Panc1 (cell line): ENCODE measurements around the gene C6orf163. TPM values are rescaled to one million over a fixed set of nuclear protein-coding genes. Genes with fewer than 3 reads are reported as not detected.

Experiments
- ATAC-seq: fragments of 200-7000 bp; cut with Tn5 transposase; 2 replicates; pipeline ENCODE4 v1.9.1; 2020; ENCODE audit warnings: mild to moderate bottlenecking, moderate library complexity
- BruUV-seq: library from RNA; stranded (reverse); fragments of 400-500 nt; replicated peaks from 2 replicates; lab custom pipeline; 2021; lab: Mats Ljungman, UMichigan
- CTCF ChIA-PET: fragments of 300-600 bp; sonication (Branson Sonifier 250); formaldehyde crosslinking; loops from one replicate; lab custom pipeline; 2022; ENCODE audit warnings: antibody characterized with exemption; lab: Charles Lee
- POLR2A ChIA-PET: fragments of 300-600 bp; sonication (Branson Sonifier 250); formaldehyde crosslinking; loops from one replicate; lab custom pipeline; 2022; ENCODE audit warnings: antibody characterized with exemption; lab: Charles Lee
- DNase-seq: peaks from one replicate; pipeline ENCODE4 v3.0.0-alpha.2; 2010; ENCODE audit warnings: low read depth, low spot score
- H3K27ac ChIP-seq: 2 replicates; pipeline ENCODE4 v1.5.1; 2011; ENCODE audit warnings: mild to moderate bottlenecking, low read length, inconsistent platforms
- H3K27me3 ChIP-seq: fragments of 200-500 bp; sonication (Bioruptor generic); 2 replicates; pipeline ENCODE4 v1.6.0; 2014; ENCODE audit warnings: low read length, inconsistent platforms; ENCODE audit not compliant: control insufficient read depth, insufficient read depth
- H3K36me3 ChIP-seq: fragments of 200-500 bp; sonication (Bioruptor generic); 2 replicates; pipeline ENCODE4 v1.5.1; 2014; ENCODE audit warnings: inconsistent platforms, mild to moderate bottlenecking, low read length, moderate library complexity; ENCODE audit not compliant: control insufficient read depth, insufficient read depth
- H3K4me1 ChIP-seq: 2 replicates; pipeline ENCODE4 v1.5.1; 2011; ENCODE audit warnings: inconsistent platforms, mild to moderate bottlenecking, low read length, moderate library complexity; ENCODE audit not compliant: control insufficient read depth, insufficient read depth
- H3K4me3 ChIP-seq, 2 experiments: 2 replicates each; pipeline ENCODE4 v1.5.1; 2011 to 2012; ENCODE audit warnings: low read depth in 2 of 2, low read length in 2 of 2, mild to moderate bottlenecking in 2 of 2, inconsistent platforms in 1 of 2, moderate library complexity in 1 of 2
- H3K9me3 ChIP-seq: fragments of 200-500 bp; sonication (Bioruptor generic); 2 replicates; pipeline ENCODE4 v1.5.1; 2014; ENCODE audit warnings: low read depth, mild to moderate bottlenecking, inconsistent platforms, low read length, moderate library complexity; ENCODE audit not compliant: control insufficient read depth, insufficient read depth
- CTCF ChIP-seq: fragments of 450-650 bp; IDR thresholded peaks from 2 replicates; pipeline ENCODE4 v1.5.1; 2017; ENCODE audit warnings: mild to moderate bottlenecking
- POLR2AphosphoS5 ChIP-seq: IDR thresholded peaks from 2 replicates; pipeline ENCODE4 v1.6.1; 2012; ENCODE audit warnings: mild to moderate bottlenecking, low read depth, low read length, moderate library complexity
- SIN3A ChIP-seq: IDR thresholded peaks from 2 replicates; pipeline ENCODE4 v1.6.1; 2012; ENCODE audit warnings: low read depth, mild to moderate bottlenecking, low read length, moderate library complexity, borderline replicate concordance; ENCODE audit not compliant: insufficient read depth
- TCF7L2 ChIP-seq: IDR thresholded peaks from 2 replicates; pipeline ENCODE4 v1.6.1; 2011; ENCODE audit warnings: mild to moderate bottlenecking, low read depth, low read length, inconsistent platforms
- in situ Hi-C: cut with HindIII; loops from 2 replicates; pipeline ENCODE4 v1.10.0; 2016; ENCODE audit warnings: low sequenced_read_pairs, low pct_unique_long_range_greater_than_20kb
- intact Hi-C: fragments of 100-400 bp; cut with micrococcal nuclease; formaldehyde crosslinking; loops from one replicate; pipeline ENCODE4 v1.10.0; 2022; ENCODE audit not compliant: unreplicated experiment
- total RNA-seq: library from RNA; stranded (reverse); gene quantifications from one replicate; pipeline ENCODE4 v1.2.1, GENCODE V29; 2021; ENCODE audit not compliant: unreplicated experiment
- TF ChIP-seq, protein P1 (sequence below), 2 experiments: IDR thresholded peaks; 2 replicates each; pipeline ENCODE4 v1.6.1; 2011 to 2012; ENCODE audit warnings: low read depth in 2 of 2, control low read depth in 1 of 2, low read length in 1 of 2, mild to moderate bottlenecking in 1 of 2, moderate library complexity in 1 of 2; ENCODE audit not compliant: insufficient read depth in 1 of 2

Gene C6orf163
- total RNA-seq, 1 experiment from 2014 or later, result 1.3 TPM

- in situ Hi-C loops, result no loop called here
- BruUV-seq, result no TSS peak
- peak; percentile 93 for ATAC-seq
These were observed 48.5 kb downstream of the C6orf163 start for GRCh38 chr6:87393026-87393622.

GRCh38 chr6:87395431-87395830, 50.8 kb downstream of the C6orf163 start:
- TF ChIP-seq CTCF (no peak), SIN3A (no peak), POLR2AphosphoS5 (no peak), TCF7L2 (no peak)
- TF ChIP-seq, protein P1, sequence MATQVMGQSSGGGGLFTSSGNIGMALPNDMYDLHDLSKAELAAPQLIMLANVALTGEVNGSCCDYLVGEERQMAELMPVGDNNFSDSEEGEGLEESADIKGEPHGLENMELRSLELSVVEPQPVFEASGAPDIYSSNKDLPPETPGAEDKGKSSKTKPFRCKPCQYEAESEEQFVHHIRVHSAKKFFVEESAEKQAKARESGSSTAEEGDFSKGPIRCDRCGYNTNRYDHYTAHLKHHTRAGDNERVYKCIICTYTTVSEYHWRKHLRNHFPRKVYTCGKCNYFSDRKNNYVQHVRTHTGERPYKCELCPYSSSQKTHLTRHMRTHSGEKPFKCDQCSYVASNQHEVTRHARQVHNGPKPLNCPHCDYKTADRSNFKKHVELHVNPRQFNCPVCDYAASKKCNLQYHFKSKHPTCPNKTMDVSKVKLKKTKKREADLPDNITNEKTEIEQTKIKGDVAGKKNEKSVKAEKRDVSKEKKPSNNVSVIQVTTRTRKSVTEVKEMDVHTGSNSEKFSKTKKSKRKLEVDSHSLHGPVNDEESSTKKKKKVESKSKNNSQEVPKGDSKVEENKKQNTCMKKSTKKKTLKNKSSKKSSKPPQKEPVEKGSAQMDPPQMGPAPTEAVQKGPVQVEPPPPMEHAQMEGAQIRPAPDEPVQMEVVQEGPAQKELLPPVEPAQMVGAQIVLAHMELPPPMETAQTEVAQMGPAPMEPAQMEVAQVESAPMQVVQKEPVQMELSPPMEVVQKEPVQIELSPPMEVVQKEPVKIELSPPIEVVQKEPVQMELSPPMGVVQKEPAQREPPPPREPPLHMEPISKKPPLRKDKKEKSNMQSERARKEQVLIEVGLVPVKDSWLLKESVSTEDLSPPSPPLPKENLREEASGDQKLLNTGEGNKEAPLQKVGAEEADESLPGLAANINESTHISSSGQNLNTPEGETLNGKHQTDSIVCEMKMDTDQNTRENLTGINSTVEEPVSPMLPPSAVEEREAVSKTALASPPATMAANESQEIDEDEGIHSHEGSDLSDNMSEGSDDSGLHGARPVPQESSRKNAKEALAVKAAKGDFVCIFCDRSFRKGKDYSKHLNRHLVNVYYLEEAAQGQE (IDR thresholded peaks at IDR 0.05; ENCODE audit: insufficient read depth in 1 of 2, low read depth in 2 of 2, low read length in 1 of 2), result no peak
- Histone ChIP-seq H3K4me1 (no peaks in the 10 kb centered on the region), H3K27me3 (no peaks in the 10 kb centered on the region), H3K9me3 (no peaks in the 10 kb centered on the region), H3K36me3 (no peaks in the 10 kb centered on the region), H3K27ac (no peak overlapping the region), H3K4me3 (no peak overlapping the region)
- in situ Hi-C loops, result no loop called here
- ChIA-PET CTCF (no interaction called here), POLR2A (no interaction called here)
- ATAC-seq (no peak), DNase-seq (no peak)
- no TSS peak for BruUV-seq
- intact Hi-C loops, result no loop called here

More at GRCh38 chr6:87393026-87393622, 48.5 kb downstream of the C6orf163 start:
- Histone ChIP-seq H3K9me3 (no peaks in the 10 kb centered on the region), H3K27ac (no peak overlapping the region), H3K27me3 (no peaks in the 10 kb centered on the region), H3K4me3 (no peak overlapping the region), H3K4me1 (no peaks in the 10 kb centered on the region), H3K36me3 (no peaks in the 10 kb centered on the region)
- intact Hi-C loops, result loop anchor here (5.0 kb wide), 3 partner anchors 116 to 326 kb away; no protein-coding TSS in a partner anchor
- TF ChIP-seq SIN3A (no peak), CTCF (peak; percentile 76; the same call in 1 of the 2 replicates)
- CTCF ChIA-PET, result interaction anchor here (0.6 to 1.6 kb wide), 4 partner anchors 9 to 225 kb away, joined by 3 to 6 read pairs (median 4); no protein-coding TSS in a partner anchor
- POLR2A ChIA-PET, result no interaction called here
- peak; percentile 36 for DNase-seq
